ENCODE measurements around the gene PARP4. TPM values are rescaled to one million over a fixed set of nuclear protein-coding genes. Genes with fewer than 3 reads are reported as not detected.
"Not testable (repeated sequence)": the region's sequence is repeated elsewhere in the genome, so short reads cannot be mapped to it uniquely, and the experiment has no call there.

Gene PARP4
- total RNA-seq, 2 donors from 2014 or later, result 35.7 to 51.8 TPM

- no peaks in the 10 kb centered on the region for H3K27me3 Mint-ChIP-seq (ENCODE audit: insufficient read depth)
- no peak overlapping the region for H3K27ac Mint-ChIP-seq
- H3K4me1 ChIP-seq (ENCODE audit: control insufficient read depth, insufficient read depth, low read length), result no peaks in the 10 kb centered on the region
- peaks cover 78% of the 10 kb centered on the region for H3K36me3 Mint-ChIP-seq (ENCODE audit: low read depth)
- TF ChIP-seq CTCF (conservative IDR thresholded peaks at IDR 0.05), result no peak
- 90 to 96% methylated on average over 3 to 6 of the region's 6 CpGs for WGBS, 2 experiments (ENCODE audit: insufficient coverage in 1 of 2, insufficient read length in 1 of 2)
- no peaks in the 10 kb centered on the region for H3K9me3 Mint-ChIP-seq
- no peaks in the 10 kb centered on the region for H3K9me3 ChIP-seq (ENCODE audit: control insufficient read depth, low read length)
- H3K27me3 ChIP-seq (ENCODE audit: control insufficient read depth, insufficient read depth, low read length, poor library complexity, severe bottlenecking), result no peaks in the 10 kb centered on the region
- H3K36me3 ChIP-seq (ENCODE audit: control insufficient read depth, insufficient read depth, low read length), result peaks cover 64% of the 10 kb centered on the region
- H3K4me3 ChIP-seq (ENCODE audit: low read length), result no peak overlapping the region
- H3K9ac ChIP-seq (ENCODE audit: extremely low read depth, low read length, poor library complexity, severe bottlenecking), result no peak overlapping the region
- DNase-seq, result no peak
- no peak overlapping the region for H3K27ac ChIP-seq (ENCODE audit: low read depth, low read length)
- no peak overlapping the region for H3K4me3 Mint-ChIP-seq
- H3K4me1 Mint-ChIP-seq, result no peaks in the 10 kb centered on the region
Measured at GRCh38 chr13:24489721-24490120, 22.9 kb downstream of the PARP4 start.

GRCh38 chr13:24488092-24488491 lies 24.5 kb downstream of the PARP4 start:
- H3K27ac Mint-ChIP-seq; H3K9ac ChIP-seq (ENCODE audit: extremely low read depth, low read length, poor library complexity, severe bottlenecking); H3K4me3 ChIP-seq (ENCODE audit: low read length); H3K27me3 ChIP-seq (ENCODE audit: control insufficient read depth, insufficient read depth, low read length, poor library complexity, severe bottlenecking); H3K9me3 Mint-ChIP-seq; DNase-seq; H3K4me1 ChIP-seq (ENCODE audit: control insufficient read depth, insufficient read depth, low read length); H3K27ac ChIP-seq (ENCODE audit: low read depth, low read length); H3K4me1 Mint-ChIP-seq; H3K9me3 ChIP-seq (ENCODE audit: control insufficient read depth, low read length); H3K4me3 Mint-ChIP-seq; H3K27me3 Mint-ChIP-seq (ENCODE audit: insufficient read depth): not testable (repeated sequence)
- H3K36me3 ChIP-seq (ENCODE audit: control insufficient read depth, insufficient read depth, low read length), result peaks cover 56% of the 10 kb centered on the region
- 97 to 100% methylated on average over 2 to 3 of the region's 8 CpGs for WGBS, 2 experiments (ENCODE audit: insufficient coverage in 1 of 2, insufficient read length in 1 of 2)
- peaks cover 75% of the 10 kb centered on the region for H3K36me3 Mint-ChIP-seq (ENCODE audit: low read depth)

- WGBS, 2 experiments (ENCODE audit: insufficient coverage in 1 of 2, insufficient read length in 1 of 2), result 94 to 96% methylated on average over 3 of the region's 3 CpGs
- H3K27me3 Mint-ChIP-seq (ENCODE audit: insufficient read depth); H3K9ac ChIP-seq (ENCODE audit: extremely low read depth, low read length, poor library complexity, severe bottlenecking); H3K9me3 ChIP-seq (ENCODE audit: control insufficient read depth, low read length); H3K4me3 Mint-ChIP-seq; H3K4me1 Mint-ChIP-seq; H3K27me3 ChIP-seq (ENCODE audit: control insufficient read depth, insufficient read depth, low read length, poor library complexity, severe bottlenecking); DNase-seq; H3K4me1 ChIP-seq (ENCODE audit: control insufficient read depth, insufficient read depth, low read length); H3K9me3 Mint-ChIP-seq; H3K27ac Mint-ChIP-seq; H3K4me3 ChIP-seq (ENCODE audit: low read length); H3K27ac ChIP-seq (ENCODE audit: low read depth, low read length): not testable (repeated sequence)
- H3K36me3 ChIP-seq (ENCODE audit: control insufficient read depth, insufficient read depth, low read length), result peaks cover 55% of the 10 kb centered on the region
- peaks cover 80% of the 10 kb centered on the region for H3K36me3 Mint-ChIP-seq (ENCODE audit: low read depth)
Measured at GRCh38 chr13:24486017-24486657, 26.4 kb downstream of the PARP4 start.

GRCh38 chr13:24473686-24474085 lies 38.9 kb downstream of the PARP4 start:
- no peak overlapping the region for H3K4me3 Mint-ChIP-seq
- H3K36me3 Mint-ChIP-seq (ENCODE audit: low read depth), result peaks cover 72% of the 10 kb centered on the region
- Histone ChIP-seq H3K36me3 (ENCODE audit: control insufficient read depth, insufficient read depth, low read length) (peaks cover 66% of the 10 kb centered on the region), H3K9me3 (ENCODE audit: control insufficient read depth, low read length) (no peaks in the 10 kb centered on the region), H3K9ac (ENCODE audit: extremely low read depth, low read length, poor library complexity, severe bottlenecking) (no peak overlapping the region), H3K27ac (ENCODE audit: low read depth, low read length) (no peak overlapping the region), H3K4me3 (ENCODE audit: low read length) (no peak overlapping the region), H3K27me3 (ENCODE audit: control insufficient read depth, insufficient read depth, low read length, poor library complexity, severe bottlenecking) (no peaks in the 10 kb centered on the region), H3K4me1 (ENCODE audit: control insufficient read depth, insufficient read depth, low read length) (no peaks in the 10 kb centered on the region)
- no peaks in the 10 kb centered on the region for H3K9me3 Mint-ChIP-seq
- no peak for DNase-seq
- WGBS, 2 experiments (ENCODE audit: insufficient coverage in 1 of 2, insufficient read length in 1 of 2), result 89 to 97% methylated on average over 4 to 5 of the region's 5 CpGs
- no peak for TF ChIP-seq CTCF (conservative IDR thresholded peaks at IDR 0.05)
- H3K27ac Mint-ChIP-seq, result no peak overlapping the region
- H3K4me1 Mint-ChIP-seq, result no peaks in the 10 kb centered on the region
- no peaks in the 10 kb centered on the region for H3K27me3 Mint-ChIP-seq (ENCODE audit: insufficient read depth)

- H3K4me1 Mint-ChIP-seq; H3K9me3 ChIP-seq (ENCODE audit: control insufficient read depth, low read length); DNase-seq; H3K4me3 Mint-ChIP-seq; H3K27me3 Mint-ChIP-seq (ENCODE audit: insufficient read depth); H3K9me3 Mint-ChIP-seq; H3K27me3 ChIP-seq (ENCODE audit: control insufficient read depth, insufficient read depth, low read length, poor library complexity, severe bottlenecking); H3K27ac Mint-ChIP-seq; H3K4me1 ChIP-seq (ENCODE audit: control insufficient read depth, insufficient read depth, low read length); H3K4me3 ChIP-seq (ENCODE audit: low read length); H3K27ac ChIP-seq (ENCODE audit: low read depth, low read length); H3K9ac ChIP-seq (ENCODE audit: extremely low read depth, low read length, poor library complexity, severe bottlenecking): not testable (repeated sequence)
- peaks cover 64% of the 10 kb centered on the region for H3K36me3 ChIP-seq (ENCODE audit: control insufficient read depth, insufficient read depth, low read length)
- H3K36me3 Mint-ChIP-seq (ENCODE audit: low read depth), result peaks cover 85% of the 10 kb centered on the region
- 83 to 93% methylated on average over 3 to 5 of the region's 5 CpGs for WGBS, 2 experiments (ENCODE audit: insufficient coverage in 1 of 2, insufficient read length in 1 of 2)
Measured at GRCh38 chr13:24472129-24472528, 40.4 kb downstream of the PARP4 start.

Measured in endodermal cell (in vitro differentiated cells).